HCT116 (cell line): Measurements from ENCODE around the gene GMDS.

ENCODE experiments used
- EZH2 ChIP-seq: fragments of 200-600 bp; sonication (generic); IDR thresholded peaks from 2 replicates; pipeline ENCODE4 v1.6.1; 2017; ENCODE audit warnings: antibody characterized with exemption, mixed run types
- EZH2phosphoT487 ChIP-seq: fragments of 200-600 bp; IDR thresholded peaks from 2 replicates; pipeline ENCODE4 v1.6.1; 2018; ENCODE audit warnings: antibody characterized with exemption, borderline replicate concordance
- POLR2A ChIP-seq: IDR thresholded peaks from 2 replicates; pipeline ENCODE4 v1.7.0; 2011; ENCODE audit warnings: borderline replicate concordance; ENCODE audit not compliant: insufficient read depth, insufficient read length; ENCODE audit errors: extremely low read depth
- SRF ChIP-seq: IDR thresholded peaks from 2 replicates; pipeline ENCODE4 v1.6.1; 2012; ENCODE audit warnings: low read depth
- TCF7L2 ChIP-seq: IDR thresholded peaks from 2 replicates; pipeline ENCODE4 v1.7.0; 2011; ENCODE audit warnings: borderline replicate concordance, inconsistent platforms; ENCODE audit not compliant: insufficient read depth, insufficient read length; ENCODE audit errors: extremely low read depth
- ZFX ChIP-seq: fragments of 450-650 bp; IDR thresholded peaks from 2 replicates; pipeline ENCODE4 v1.6.1; 2017
- TF ChIP-seq, protein P1 (sequence below): IDR thresholded peaks from 2 replicates; pipeline ENCODE4 v1.6.1; 2012; ENCODE audit warnings: low read depth

DNA sequence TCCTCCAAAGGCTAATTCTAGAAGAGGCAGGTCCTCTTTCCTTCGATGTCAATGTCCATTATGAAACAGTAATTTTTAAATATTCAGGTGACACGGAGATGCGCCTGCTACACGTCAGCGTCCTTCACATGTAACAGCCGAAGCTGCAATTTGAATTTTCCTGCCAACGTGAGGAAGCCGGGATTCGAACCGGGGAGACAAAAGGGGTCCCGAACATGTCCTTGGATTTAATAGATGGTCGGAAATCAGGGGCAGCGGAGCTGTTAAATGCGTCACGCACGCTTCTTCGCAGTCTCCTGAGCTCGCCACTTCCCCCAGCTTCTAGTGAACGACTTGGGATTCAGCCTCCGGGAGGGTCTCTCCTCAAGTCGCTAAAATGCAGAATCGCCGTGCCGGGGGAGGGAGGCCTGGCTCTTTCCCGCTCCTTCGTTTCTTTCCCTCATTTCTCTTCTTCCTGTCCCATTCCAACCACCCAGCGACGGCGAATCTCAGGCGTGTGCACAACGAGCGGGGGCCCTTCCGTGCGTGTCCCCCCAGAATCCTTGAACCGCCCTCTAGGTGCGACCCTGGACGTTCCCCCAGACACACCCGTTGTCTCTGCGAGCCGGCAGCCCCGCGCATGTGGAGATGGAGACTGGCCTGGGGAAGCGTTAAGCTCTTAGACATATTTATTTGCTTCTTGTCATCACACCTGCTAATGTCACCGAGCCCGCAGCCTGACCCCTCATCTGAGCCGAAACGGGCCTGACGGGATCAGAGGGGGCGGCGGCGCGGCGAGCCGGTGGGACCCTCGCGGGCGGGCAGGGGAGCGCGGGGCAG lies 637.0 kb downstream of the GMDS start:
- no peak for TF ChIP-seq TCF7L2
- TF ChIP-seq POLR2A, result no peak
- TF ChIP-seq, protein P1, sequence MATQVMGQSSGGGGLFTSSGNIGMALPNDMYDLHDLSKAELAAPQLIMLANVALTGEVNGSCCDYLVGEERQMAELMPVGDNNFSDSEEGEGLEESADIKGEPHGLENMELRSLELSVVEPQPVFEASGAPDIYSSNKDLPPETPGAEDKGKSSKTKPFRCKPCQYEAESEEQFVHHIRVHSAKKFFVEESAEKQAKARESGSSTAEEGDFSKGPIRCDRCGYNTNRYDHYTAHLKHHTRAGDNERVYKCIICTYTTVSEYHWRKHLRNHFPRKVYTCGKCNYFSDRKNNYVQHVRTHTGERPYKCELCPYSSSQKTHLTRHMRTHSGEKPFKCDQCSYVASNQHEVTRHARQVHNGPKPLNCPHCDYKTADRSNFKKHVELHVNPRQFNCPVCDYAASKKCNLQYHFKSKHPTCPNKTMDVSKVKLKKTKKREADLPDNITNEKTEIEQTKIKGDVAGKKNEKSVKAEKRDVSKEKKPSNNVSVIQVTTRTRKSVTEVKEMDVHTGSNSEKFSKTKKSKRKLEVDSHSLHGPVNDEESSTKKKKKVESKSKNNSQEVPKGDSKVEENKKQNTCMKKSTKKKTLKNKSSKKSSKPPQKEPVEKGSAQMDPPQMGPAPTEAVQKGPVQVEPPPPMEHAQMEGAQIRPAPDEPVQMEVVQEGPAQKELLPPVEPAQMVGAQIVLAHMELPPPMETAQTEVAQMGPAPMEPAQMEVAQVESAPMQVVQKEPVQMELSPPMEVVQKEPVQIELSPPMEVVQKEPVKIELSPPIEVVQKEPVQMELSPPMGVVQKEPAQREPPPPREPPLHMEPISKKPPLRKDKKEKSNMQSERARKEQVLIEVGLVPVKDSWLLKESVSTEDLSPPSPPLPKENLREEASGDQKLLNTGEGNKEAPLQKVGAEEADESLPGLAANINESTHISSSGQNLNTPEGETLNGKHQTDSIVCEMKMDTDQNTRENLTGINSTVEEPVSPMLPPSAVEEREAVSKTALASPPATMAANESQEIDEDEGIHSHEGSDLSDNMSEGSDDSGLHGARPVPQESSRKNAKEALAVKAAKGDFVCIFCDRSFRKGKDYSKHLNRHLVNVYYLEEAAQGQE, result no peak
- TF ChIP-seq EZH2phosphoT487, result no peak
- no peak for TF ChIP-seq SRF
- no peak for TF ChIP-seq EZH2
- no peak for TF ChIP-seq ZFX
